GM03348 (cell line): ENCODE measurements around the gene FOXD2.
A peak's percentile ranks its signal among the peaks of the same experiment; 100 is the strongest.

Experiments
- DNase-seq: peaks from one replicate; pipeline ENCODE4 v3.0.0; 2012; ENCODE audit warnings: low spot score

FOXD2 gene

GRCh38 chr1:47468709-47469389, 31.0 kb downstream of the FOXD2 start:
- no peak for DNase-seq

- no peak for DNase-seq
Measured at GRCh38 chr1:47469390-47469759, 31.5 kb downstream of the FOXD2 start.

GRCh38 chr1:47469910-47470309, 32.1 kb downstream of the FOXD2 start:
- no peak for DNase-seq

- DNase-seq, result peak; percentile 73
Measured at GRCh38 chr1:47471163-47471562, 33.3 kb downstream of the FOXD2 start.

- no peak for DNase-seq
Measured at GRCh38 chr1:47474278-47475193, 36.7 kb downstream of the FOXD2 start.

- DNase-seq, result no peak
Measured at GRCh38 chr1:47477595-47478080, 39.8 kb downstream of the FOXD2 start.

GRCh38 chr1:47478090-47478489, 40.2 kb downstream of the FOXD2 start:
- peak; percentile 39 for DNase-seq

- DNase-seq, result no peak
Measured at GRCh38 chr1:47479664-47480063, 41.8 kb downstream of the FOXD2 start.

- DNase-seq, result no peak
Measured at GRCh38 chr1:47481936-47482335, 44.1 kb downstream of the FOXD2 start.

- DNase-seq, result no peak
Measured at GRCh38 chr1:47482786-47483185, 44.9 kb downstream of the FOXD2 start.

GRCh38 chr1:47483651-47484050, 45.8 kb downstream of the FOXD2 start:
- no peak for DNase-seq

- DNase-seq, result no peak
Measured at GRCh38 chr1:47485817-47486216, 48.0 kb downstream of the FOXD2 start.

GRCh38 chr1:47487332-47487731, 49.5 kb downstream of the FOXD2 start:
- no peak for DNase-seq

- no peak for DNase-seq
Measured at GRCh38 chr1:47487850-47488450, 50.1 kb downstream of the FOXD2 start.
